ENCODE data around the gene MRPL44. TPM values are rescaled to one million over a fixed set of nuclear protein-coding genes. Genes with fewer than 3 reads are reported as not detected.

MRPL44 gene
- total and polyA plus RNA-seq, 2 of the 13 experiments (the other 11 are each of a cell fraction or from before 2014, with no cell fraction given): 38.4 to 78.0 TPM

- TF ChIP-seq TEAD2 (CRISPR knock-in tag; IDR thresholded peaks at IDR 0.05): no peak
- TF ChIP-seq YY1 (IDR thresholded peaks at IDR 0.05; ENCODE audit: insufficient read depth, insufficient replicate concordance, low read depth, low read length): no peak
- no peak for TF ChIP-seq ATF1 (CRISPR knock-in tag; IDR thresholded peaks at IDR 0.05)
- TF ChIP-seq SOX5 (CRISPR knock-in tag; IDR thresholded peaks at IDR 0.05; ENCODE audit: borderline replicate concordance): no peak
- no peak for TF ChIP-seq NFE2L1 (CRISPR knock-in tag; IDR thresholded peaks at IDR 0.05; ENCODE audit: borderline replicate concordance)
- no peak for TF ChIP-seq RCOR2 (CRISPR knock-in tag; IDR thresholded peaks at IDR 0.05)
- peak; percentile 85 for TF ChIP-seq MXD1 (CRISPR knock-in tag; IDR thresholded peaks at IDR 0.05)
- no peak; the same call in 1 of the 2 replicates for TF ChIP-seq NCOA2 (CRISPR knock-in tag; IDR thresholded peaks at IDR 0.05)
- 0 out of 2 replicates have a peak, but pooled peaks have one; percentile 30 for TF ChIP-seq HES4 (CRISPR knock-in tag; IDR thresholded peaks at IDR 0.05; ENCODE audit: borderline replicate concordance)
- TF ChIP-seq IRF2 (CRISPR knock-in tag; IDR thresholded peaks at IDR 0.05): no peak; the same call in 1 of the 2 replicates
- TF ChIP-seq ZKSCAN8 (CRISPR knock-in tag; IDR thresholded peaks at IDR 0.05; ENCODE audit: borderline replicate concordance): 0 out of 2 replicates have a peak, but pooled peaks have one; percentile 45
- no peak; the same call in 1 of the 2 replicates for TF ChIP-seq ZNF558 (CRISPR knock-in tag; IDR thresholded peaks at IDR 0.05; ENCODE audit: borderline replicate concordance)
- TF ChIP-seq STAT5B (CRISPR knock-in tag; IDR thresholded peaks at IDR 0.05): no peak
- no peak for TF ChIP-seq PREB (CRISPR knock-in tag; IDR thresholded peaks at IDR 0.05)
- no peak for TF ChIP-seq MIER2 (CRISPR knock-in tag; IDR thresholded peaks at IDR 0.05)
- TF ChIP-seq PAWR (CRISPR knock-in tag; IDR thresholded peaks at IDR 0.05; ENCODE audit: borderline replicate concordance): no peak
- no peak for TF ChIP-seq ZFP36 (IDR thresholded peaks at IDR 0.05; ENCODE audit: borderline replicate concordance, low read depth, low read length, partially characterized antibody)
- TF ChIP-seq EHMT2 (IDR thresholded peaks at IDR 0.05; ENCODE audit: borderline replicate concordance, low read depth, low read length): no peak
- no peak for TF ChIP-seq HNRNPH1 (optimal IDR thresholded peaks at IDR 0.05; ENCODE audit: low read depth, low read length)
- 0 out of 2 replicates have a peak, but pooled peaks have one; percentile 51 for TF ChIP-seq ZSCAN9 (CRISPR knock-in tag; IDR thresholded peaks at IDR 0.05; ENCODE audit: borderline replicate concordance)
- no peak for TF ChIP-seq ATM (IDR thresholded peaks at IDR 0.05; ENCODE audit: borderline replicate concordance)
- no peak for TF ChIP-seq ZSCAN12 (CRISPR knock-in tag; IDR thresholded peaks at IDR 0.05)
- TF ChIP-seq ZMYM2 (CRISPR knock-in tag; IDR thresholded peaks at IDR 0.05): no peak
- TF ChIP-seq HIVEP1 (CRISPR knock-in tag; IDR thresholded peaks at IDR 0.05): peak; percentile 79; the same call in 1 of the 2 replicates
- TF ChIP-seq ZNF230 (CRISPR knock-in tag; IDR thresholded peaks at IDR 0.05): no peak
- no peak for TF ChIP-seq NCOA1 (CRISPR knock-in tag; IDR thresholded peaks at IDR 0.05)
- TF ChIP-seq ZNF652 (CRISPR knock-in tag; IDR thresholded peaks at IDR 0.05; ENCODE audit: borderline replicate concordance, low read depth): no peak
- peak; percentile 69; the same call in 1 of the 2 replicates for TF ChIP-seq GATAD1 (CRISPR knock-in tag; IDR thresholded peaks at IDR 0.05)
- TF ChIP-seq ATRX (CRISPR knock-in tag; IDR thresholded peaks at IDR 0.05; ENCODE audit: borderline replicate concordance): no peak
- peak; percentile 66; the same call in 1 of the 2 replicates for TF ChIP-seq SNAI1 (CRISPR knock-in tag; IDR thresholded peaks at IDR 0.05; ENCODE audit: borderline replicate concordance)
- TF ChIP-seq RXRA (CRISPR knock-in tag; IDR thresholded peaks at IDR 0.05): 0 out of 2 replicates have a peak, but pooled peaks have one; percentile 35
- TF ChIP-seq PCBP2 (optimal IDR thresholded peaks at IDR 0.05; ENCODE audit: low read depth, low read length, poor library complexity, severe bottlenecking): no peak
- no peak for TF ChIP-seq SALL2 (CRISPR knock-in tag; IDR thresholded peaks at IDR 0.05)
- peak; percentile 84 for TF ChIP-seq ZSCAN21 (CRISPR knock-in tag; IDR thresholded peaks at IDR 0.05; ENCODE audit: borderline replicate concordance)
These were observed 13.0 kb upstream of the MRPL44 start (continued) for GRCh38 chr2:223944166-223944702.

All from HepG2 (cell line).